MM.1S (cell line): Measurements from ENCODE around the gene CDCA4.

Experiments used
- CTCF ChIP-seq: fragments of 300-600 bp; sonication (generic); IDR thresholded peaks from 2 replicates; pipeline ENCODE4 v1.5.1; 2016; ENCODE audit warnings: antibody characterized with exemption, low read length, mixed read lengths
- EZH2 ChIP-seq: fragments of 300-600 bp; sonication (generic); optimal IDR thresholded peaks from 2 replicates; pipeline ENCODE3; 2017; ENCODE audit warnings: low read depth, mild to moderate bottlenecking, antibody characterized with exemption, low read length, mixed read lengths

- no peak for TF ChIP-seq CTCF
- TF ChIP-seq EZH2 = no peak
These were observed 2.3 kb upstream of the CDCA4 start for GRCh38 chr14:105023144-105023543.
